Cardiac fibroblast (primary cell): ENCODE data around the gene THADA.

ENCODE experiments used
- DNase-seq, 2 donors: peaks; one replicate each; pipeline versions ENCODE4 v3.0.0 to v3.0.0-alpha.2; 2010; ENCODE audit warnings: low read depth in 2 of 2
- H3K4me3 ChIP-seq, 2 donors: replicated peaks in 1 of 2; 1 replicate in 1 of 2; 2 replicates in 1 of 2; pipeline ENCODE4 v1.5.1; 2011; ENCODE audit warnings: low read depth in 2 of 2, low read length in 2 of 2, mild to moderate bottlenecking in 2 of 2, moderate library complexity in 1 of 2
- TF ChIP-seq, protein P1 (sequence below): IDR thresholded peaks from one replicate; pipeline ENCODE4 v1.5.1; 2011; ENCODE audit warnings: low read depth, mild to moderate bottlenecking, low read length, inconsistent platforms

THADA gene

DNA sequence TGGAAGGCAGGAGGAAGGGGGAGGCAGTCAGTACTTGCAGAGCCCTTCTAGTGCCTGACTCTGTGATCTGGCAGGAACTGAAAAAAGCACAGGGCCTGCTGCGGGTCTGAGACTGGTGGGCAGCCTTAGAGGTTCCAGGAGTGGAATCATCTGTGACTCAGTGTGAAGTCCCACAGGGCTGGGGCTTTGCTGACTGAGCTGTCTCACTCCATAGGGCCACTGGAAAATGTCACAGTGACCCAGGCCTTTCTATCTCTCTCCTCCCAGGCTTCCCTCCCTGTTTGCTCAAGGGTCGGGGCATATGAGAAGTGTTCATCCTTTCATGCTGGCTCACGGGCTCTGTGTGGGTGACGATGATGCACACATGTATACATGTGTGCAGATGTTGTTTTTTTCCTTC is 322.3 kb downstream of the THADA start:
- peak in 1 of 2 donors; percentile 67 for DNase-seq
- H3K4me3 ChIP-seq = no peak overlapping the region
- TF ChIP-seq, protein P1, sequence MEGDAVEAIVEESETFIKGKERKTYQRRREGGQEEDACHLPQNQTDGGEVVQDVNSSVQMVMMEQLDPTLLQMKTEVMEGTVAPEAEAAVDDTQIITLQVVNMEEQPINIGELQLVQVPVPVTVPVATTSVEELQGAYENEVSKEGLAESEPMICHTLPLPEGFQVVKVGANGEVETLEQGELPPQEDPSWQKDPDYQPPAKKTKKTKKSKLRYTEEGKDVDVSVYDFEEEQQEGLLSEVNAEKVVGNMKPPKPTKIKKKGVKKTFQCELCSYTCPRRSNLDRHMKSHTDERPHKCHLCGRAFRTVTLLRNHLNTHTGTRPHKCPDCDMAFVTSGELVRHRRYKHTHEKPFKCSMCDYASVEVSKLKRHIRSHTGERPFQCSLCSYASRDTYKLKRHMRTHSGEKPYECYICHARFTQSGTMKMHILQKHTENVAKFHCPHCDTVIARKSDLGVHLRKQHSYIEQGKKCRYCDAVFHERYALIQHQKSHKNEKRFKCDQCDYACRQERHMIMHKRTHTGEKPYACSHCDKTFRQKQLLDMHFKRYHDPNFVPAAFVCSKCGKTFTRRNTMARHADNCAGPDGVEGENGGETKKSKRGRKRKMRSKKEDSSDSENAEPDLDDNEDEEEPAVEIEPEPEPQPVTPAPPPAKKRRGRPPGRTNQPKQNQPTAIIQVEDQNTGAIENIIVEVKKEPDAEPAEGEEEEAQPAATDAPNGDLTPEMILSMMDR = no peak

- no peak for DNase-seq
- TF ChIP-seq, protein P1 = no peak
- H3K4me3 ChIP-seq = no peak overlapping the region
Measured at GRCh38 chr2:43270930-43271615, 324.8 kb downstream of the THADA start.

- no peak for DNase-seq
- TF ChIP-seq, protein P1 = no peak
- no peak overlapping the region for H3K4me3 ChIP-seq
Measured at GRCh38 chr2:43270461-43270860, 325.4 kb downstream of the THADA start.

DNA sequence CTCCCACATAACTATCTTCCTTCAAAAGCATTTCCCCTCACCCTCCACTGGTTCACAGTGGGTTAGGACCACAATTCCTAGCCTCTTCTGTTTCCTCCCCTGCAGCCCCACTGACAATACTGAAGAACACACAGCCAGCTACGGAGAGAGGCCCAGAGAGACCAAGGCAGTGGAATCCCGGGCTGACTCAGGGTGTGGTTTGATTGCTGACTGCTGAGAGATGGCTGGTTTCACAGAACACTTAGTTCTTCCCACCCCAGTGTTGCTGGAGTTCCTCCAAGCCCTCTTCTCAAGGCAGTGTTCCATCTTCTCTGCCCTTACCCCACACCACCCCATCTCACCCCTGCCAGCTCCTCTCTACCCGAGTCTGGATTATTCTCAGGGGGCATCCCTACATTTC is 326.1 kb downstream of the THADA start:
- TF ChIP-seq, protein P1 = no peak
- DNase-seq = peak; percentile 91 to 93
- H3K4me3 ChIP-seq = no peak overlapping the region

GRCh38 chr2:43269074-43269572 is 326.7 kb downstream of the THADA start:
- peak overlapping the region in 1 of 2 donors; percentile 0 for H3K4me3 ChIP-seq
- DNase-seq = peak; percentile 98 to 99
- TF ChIP-seq, protein P1 = peak; percentile 20

GRCh38 chr2:43268066-43268953 is 327.5 kb downstream of the THADA start:
- DNase-seq = no peak
- TF ChIP-seq, protein P1 = no peak

More at GRCh38 chr2:43268066-43268953, 327.5 kb downstream of the THADA start:
- H3K4me3 ChIP-seq = peak overlapping the region in 1 of 2 donors; percentile 0
